AG09309 (cell line): ENCODE results near the gene RAVER2.

ENCODE experiments used
- DNase-seq: peaks from one replicate; pipeline ENCODE4 v3.0.0-alpha.2; 2010; ENCODE audit warnings: low read depth
- H3K4me3 ChIP-seq: 2 replicates; pipeline ENCODE4 v1.5.1; 2011; ENCODE audit warnings: mild to moderate bottlenecking, low read depth, low read length, moderate library complexity; ENCODE audit not compliant: control insufficient read depth
- TF ChIP-seq, protein P1 (sequence below): IDR thresholded peaks from 2 replicates; pipeline ENCODE4 v1.5.1; 2011; ENCODE audit warnings: mild to moderate bottlenecking, low read depth, low read length, inconsistent platforms; ENCODE audit not compliant: insufficient read depth, control insufficient read depth; ENCODE audit errors: missing control alignments

Gene RAVER2

GRCh38 chr1:64845831-64846425 lies 101.1 kb downstream of the RAVER2 start:
- DNase-seq, result no peak
- TF ChIP-seq, protein P1, sequence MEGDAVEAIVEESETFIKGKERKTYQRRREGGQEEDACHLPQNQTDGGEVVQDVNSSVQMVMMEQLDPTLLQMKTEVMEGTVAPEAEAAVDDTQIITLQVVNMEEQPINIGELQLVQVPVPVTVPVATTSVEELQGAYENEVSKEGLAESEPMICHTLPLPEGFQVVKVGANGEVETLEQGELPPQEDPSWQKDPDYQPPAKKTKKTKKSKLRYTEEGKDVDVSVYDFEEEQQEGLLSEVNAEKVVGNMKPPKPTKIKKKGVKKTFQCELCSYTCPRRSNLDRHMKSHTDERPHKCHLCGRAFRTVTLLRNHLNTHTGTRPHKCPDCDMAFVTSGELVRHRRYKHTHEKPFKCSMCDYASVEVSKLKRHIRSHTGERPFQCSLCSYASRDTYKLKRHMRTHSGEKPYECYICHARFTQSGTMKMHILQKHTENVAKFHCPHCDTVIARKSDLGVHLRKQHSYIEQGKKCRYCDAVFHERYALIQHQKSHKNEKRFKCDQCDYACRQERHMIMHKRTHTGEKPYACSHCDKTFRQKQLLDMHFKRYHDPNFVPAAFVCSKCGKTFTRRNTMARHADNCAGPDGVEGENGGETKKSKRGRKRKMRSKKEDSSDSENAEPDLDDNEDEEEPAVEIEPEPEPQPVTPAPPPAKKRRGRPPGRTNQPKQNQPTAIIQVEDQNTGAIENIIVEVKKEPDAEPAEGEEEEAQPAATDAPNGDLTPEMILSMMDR, result no peak
- no peak overlapping the region for H3K4me3 ChIP-seq

DNA sequence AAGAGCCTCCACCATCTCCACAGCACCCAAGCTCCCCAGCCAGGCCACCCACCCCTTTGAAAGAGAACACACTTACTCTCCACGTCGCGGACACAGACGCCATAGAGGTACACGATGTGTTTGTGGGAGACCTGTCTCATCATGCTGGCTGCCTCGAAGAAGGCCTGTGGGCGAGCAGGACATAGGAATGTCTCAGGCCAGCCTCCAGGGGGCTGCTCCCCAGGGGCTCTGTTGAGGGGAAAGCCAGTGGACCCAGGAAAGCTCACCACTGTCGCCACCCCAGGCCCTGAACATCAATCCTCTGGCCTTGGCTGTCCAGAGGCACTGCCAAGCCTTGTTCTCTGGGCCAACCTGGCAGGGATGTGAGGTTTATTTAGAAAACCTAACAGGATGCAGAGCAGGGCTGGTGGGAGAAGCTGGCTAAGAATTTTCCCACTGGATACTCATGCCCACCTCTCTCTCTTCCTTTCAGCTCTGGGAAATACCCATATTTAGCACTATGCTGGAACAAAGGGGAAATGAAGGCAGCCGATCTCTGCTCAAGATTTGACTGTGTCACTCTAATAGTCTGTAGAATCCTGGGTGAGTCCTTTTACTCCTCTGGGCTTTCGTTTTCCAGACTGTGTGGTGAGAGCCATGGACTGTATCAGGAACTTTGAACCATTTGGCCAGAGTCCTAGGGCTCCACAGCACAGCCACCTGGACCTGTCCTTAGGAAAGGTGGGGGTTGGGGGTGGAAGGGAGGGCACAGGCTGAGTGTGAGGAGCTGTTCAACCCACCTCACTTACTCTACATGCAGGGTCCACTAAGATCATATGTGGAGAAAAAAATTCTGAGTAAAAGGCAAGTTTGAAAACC lies 101.9 kb downstream of the RAVER2 start:
- TF ChIP-seq, protein P1, result no peak
- no peak overlapping the region for H3K4me3 ChIP-seq
- no peak for DNase-seq

GRCh38 chr1:64847666-64848065 lies 102.8 kb downstream of the RAVER2 start:
- no peak for DNase-seq
- TF ChIP-seq, protein P1, result no peak
- H3K4me3 ChIP-seq, result no peak overlapping the region

- no peak overlapping the region for H3K4me3 ChIP-seq
- no peak for DNase-seq
- TF ChIP-seq, protein P1, result no peak
These were observed 103.3 kb downstream of the RAVER2 start for GRCh38 chr1:64848136-64848535.

GRCh38 chr1:64848803-64849202 lies 103.9 kb downstream of the RAVER2 start:
- TF ChIP-seq, protein P1, result no peak
- no peak overlapping the region for H3K4me3 ChIP-seq
- DNase-seq, result no peak

- H3K4me3 ChIP-seq, result no peak overlapping the region
- TF ChIP-seq, protein P1, result no peak
- no peak for DNase-seq
These were observed 105.1 kb downstream of the RAVER2 start for GRCh38 chr1:64849942-64850341.
